NCI-H2227 (cell line): ENCODE results near the gene POLR2E.
A peak's percentile ranks its signal among the peaks of the same experiment; 100 is the strongest.

Source experiments
- DNase-seq: peaks from one replicate; lab custom pipeline; 2025; ENCODE audit not compliant: unreplicated experiment; lab: John Stamatoyannopoulos, UW

Gene POLR2E

DNA sequence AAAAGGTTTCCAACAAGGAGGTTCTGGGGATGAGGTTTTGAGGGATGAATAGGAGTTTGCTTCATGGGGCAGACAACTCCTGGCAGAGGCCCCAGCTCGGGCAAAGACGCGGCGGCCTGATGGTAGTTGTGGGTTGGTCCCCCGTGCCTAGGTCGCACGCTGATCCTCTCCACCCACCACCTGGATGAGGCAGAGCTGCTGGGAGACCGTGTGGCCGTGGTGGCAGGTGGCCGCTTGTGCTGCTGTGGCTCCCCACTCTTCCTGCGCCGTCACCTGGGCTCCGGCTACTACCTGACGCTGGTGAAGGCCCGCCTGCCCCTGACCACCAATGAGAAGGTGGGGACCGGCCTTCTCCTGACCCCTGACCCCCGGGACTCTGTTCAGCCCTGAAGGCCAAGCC, 43.4 kb downstream of the POLR2E start:
- DNase-seq, result no peak

DNA sequence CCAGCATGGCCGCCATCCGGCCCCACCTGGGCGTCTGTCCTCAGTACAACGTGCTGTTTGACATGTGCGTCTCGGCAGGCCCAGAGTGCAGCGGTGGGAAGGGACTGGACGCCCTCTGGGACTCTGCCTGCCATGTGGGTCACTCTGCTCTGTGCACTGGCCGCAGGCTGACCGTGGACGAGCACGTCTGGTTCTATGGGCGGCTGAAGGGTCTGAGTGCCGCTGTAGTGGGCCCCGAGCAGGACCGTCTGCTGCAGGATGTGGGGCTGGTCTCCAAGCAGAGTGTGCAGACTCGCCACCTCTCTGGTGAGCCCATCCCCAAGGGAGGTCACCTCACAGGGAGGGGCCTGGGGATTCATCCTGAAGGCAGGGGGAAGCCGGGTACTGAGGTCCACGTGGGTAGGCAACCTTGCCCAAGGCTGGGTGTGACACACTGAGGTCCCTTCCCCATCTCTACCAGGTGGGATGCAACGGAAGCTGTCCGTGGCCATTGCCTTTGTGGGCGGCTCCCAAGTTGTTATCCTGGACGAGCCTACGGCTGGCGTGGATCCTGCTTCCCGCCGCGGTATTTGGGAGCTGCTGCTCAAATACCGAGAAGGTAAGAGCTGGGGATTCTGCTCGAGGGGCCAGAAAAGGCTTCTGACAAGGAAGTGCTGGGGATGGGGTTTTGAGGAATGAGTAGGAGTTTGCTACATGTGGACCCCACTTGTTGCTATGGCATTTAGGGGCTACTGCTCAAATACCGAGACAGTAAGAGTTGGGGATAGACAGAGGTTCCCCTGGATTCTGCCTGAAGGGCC, 44.0 kb downstream of the POLR2E start:
- no peak for DNase-seq

DNA sequence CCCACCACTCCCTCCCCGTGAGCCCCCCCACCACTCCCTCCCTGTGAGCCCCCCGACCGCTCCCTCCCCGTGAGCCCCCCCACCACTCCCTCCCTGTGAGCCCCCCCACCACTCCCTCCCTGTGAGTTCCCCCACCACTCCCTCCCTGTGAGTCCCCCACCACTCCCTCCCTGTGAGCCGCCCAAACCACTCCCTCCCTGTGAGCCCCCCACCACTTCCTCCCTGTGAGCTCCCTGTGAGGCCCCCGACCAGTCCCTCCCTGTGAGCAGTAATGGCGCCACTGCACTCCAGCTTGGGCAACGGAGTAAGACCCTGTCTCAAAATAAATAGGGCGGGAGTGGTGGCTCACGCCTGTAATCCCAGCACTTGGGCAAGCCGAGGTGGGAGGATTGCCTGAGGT, 45.4 kb downstream of the POLR2E start:
- no peak for DNase-seq

DNA sequence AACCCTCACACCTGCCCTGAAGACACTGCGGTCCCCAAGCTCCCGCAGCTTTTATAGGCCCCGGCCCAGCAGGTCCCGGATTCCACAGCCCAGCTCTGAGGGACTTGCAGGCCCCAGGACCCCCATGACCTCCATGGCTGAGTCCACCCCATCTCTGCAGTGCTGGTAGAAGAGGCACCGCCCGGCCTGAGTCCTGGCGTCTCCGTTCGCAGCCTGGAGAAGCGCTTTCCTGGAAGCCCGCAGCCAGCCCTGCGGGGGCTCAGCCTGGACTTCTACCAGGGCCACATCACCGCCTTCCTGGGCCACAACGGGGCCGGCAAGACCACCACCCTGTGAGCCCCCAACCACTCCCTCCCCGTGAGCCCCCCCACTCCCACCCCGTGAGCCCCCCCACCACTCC, 46.1 kb downstream of the POLR2E start:
- no peak for DNase-seq

DNA sequence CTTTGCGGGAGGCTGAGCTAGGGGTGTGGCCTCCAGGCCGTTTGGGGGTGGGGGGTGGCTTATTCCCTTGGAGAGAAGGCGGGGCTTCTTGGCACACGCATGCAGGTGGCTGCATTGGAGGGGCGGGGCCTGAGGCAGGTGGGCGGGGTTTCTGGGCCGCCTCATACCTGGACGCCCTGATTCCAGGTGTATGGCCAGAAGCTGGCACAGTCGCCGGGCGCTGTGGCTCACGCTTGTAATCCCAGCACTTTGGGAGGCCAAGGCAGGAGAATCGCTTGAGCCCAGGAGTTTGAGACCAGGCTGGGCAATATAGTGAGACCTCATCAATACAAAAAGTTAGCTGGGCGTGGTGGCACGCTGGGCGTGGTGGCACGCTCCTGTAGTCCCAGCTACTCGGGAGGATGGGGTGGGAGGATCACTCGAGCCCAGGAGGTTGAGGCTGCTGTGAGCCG, 47.5 kb downstream of the POLR2E start:
- no peak for DNase-seq

DNA sequence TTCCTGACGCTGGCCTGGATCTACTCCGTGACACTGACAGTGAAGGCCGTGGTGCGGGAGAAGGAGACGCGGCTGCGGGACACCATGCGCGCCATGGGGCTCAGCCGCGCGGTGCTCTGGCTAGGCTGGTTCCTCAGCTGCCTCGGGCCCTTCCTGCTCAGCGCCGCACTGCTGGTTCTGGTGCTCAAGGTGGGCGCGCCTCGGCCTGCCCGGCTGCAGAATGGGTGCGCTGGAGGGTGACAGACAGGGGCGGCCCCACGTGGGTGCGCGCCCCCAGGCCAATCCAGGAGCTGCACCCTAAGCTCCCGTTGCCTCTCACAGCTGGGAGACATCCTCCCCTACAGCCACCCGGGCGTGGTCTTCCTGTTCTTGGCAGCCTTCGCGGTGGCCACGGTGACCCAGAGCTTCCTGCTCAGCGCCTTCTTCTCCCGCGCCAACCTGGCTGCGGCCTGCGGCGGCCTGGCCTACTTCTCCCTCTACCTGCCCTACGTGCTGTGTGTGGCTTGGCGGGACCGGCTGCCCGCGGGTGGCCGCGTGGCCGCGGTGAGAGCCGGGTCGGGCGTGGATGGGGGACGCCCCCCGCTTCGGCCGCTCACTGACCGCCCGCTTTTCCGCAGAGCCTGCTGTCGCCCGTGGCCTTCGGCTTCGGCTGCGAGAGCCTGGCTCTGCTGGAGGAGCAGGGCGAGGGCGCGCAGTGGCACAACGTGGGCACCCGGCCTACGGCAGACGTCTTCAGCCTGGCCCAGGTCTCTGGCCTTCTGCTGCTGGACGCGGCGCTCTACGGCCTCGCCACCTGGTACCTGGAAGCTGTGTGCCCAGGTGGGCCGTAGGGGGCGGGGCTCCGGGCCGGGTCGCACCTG, 48.1 kb downstream of the POLR2E start:
- no peak for DNase-seq

DNA sequence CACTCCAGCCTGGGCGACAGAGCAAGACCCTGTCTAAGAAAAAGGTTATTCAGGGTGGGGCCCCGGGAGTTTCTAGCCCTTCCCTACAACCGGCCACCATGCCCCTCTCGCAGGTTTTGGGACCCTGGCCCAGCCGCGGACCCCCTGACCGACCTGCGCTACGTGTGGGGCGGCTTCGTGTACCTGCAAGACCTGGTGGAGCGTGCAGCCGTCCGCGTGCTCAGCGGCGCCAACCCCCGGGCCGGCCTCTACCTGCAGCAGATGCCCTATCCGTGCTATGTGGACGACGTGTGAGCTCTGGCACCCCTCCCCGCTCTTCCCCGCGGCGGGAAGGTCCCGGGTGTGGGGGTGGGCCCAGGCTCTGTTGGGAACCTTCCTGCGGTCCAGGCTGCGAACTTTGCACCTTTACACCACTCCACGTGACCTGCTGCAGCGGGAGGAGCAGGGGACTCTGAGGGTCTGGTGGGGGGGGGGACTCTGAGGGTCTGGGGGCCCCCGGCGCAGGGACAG, 49.0 kb downstream of the POLR2E start:
- no peak for DNase-seq

DNA sequence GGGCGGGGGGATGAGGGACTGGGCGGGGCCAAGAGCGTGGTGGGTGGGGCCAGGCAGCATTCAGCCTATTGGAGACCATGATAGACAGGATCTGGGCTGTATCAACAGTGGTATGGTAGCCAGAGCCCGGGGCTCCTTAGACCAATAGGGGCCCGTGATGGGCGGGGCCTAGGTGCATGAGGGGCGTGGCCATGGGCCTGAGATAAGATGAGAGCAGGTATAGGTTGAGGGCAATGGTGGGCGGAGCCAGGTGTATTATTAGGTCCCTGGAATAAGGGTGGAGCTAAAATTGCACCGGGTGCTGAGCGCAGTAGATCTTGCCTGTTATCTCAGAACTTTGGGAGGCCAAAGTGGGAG, 50.0 kb downstream of the POLR2E start:
- DNase-seq, result peak; percentile 21

DNA sequence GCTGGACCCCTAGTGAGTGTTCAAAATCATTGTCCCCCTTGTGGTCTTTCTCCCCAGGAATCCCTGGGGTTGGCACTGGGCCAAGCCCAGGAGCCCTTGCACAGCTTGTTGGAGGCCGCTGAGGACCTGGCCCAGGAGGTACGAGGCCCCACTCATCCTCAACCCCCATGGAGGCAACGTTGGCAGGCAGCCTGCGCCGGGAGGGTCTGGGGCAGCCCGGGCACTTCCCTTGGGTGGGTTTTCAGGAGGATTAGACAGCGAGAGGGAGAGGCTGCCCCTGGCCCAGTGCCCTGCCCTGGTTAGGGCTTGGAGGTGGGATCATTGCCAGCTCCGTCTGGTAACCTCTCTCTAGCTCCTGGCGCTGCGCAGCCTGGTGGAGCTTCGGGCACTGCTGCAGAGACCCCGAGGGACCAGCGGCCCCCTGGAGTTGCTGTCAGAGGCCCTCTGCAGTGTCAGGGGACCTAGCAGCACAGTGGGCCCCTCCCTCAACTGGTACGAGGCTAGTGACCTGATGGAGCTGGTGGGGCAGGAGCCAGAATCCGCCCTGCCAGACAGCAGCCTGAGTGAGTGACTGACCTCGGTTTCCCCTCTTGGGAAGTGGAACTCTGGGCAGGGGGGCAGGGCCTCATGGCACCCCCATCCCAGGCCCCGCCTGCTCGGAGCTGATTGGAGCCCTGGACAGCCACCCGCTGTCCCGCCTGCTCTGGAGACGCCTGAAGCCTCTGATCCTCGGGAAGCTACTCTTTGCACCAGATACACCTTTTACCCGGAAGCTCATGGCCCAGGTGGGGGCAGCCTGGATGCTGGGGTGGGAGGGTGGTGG, 52.3 kb downstream of the POLR2E start:
- DNase-seq, result no peak

DNA sequence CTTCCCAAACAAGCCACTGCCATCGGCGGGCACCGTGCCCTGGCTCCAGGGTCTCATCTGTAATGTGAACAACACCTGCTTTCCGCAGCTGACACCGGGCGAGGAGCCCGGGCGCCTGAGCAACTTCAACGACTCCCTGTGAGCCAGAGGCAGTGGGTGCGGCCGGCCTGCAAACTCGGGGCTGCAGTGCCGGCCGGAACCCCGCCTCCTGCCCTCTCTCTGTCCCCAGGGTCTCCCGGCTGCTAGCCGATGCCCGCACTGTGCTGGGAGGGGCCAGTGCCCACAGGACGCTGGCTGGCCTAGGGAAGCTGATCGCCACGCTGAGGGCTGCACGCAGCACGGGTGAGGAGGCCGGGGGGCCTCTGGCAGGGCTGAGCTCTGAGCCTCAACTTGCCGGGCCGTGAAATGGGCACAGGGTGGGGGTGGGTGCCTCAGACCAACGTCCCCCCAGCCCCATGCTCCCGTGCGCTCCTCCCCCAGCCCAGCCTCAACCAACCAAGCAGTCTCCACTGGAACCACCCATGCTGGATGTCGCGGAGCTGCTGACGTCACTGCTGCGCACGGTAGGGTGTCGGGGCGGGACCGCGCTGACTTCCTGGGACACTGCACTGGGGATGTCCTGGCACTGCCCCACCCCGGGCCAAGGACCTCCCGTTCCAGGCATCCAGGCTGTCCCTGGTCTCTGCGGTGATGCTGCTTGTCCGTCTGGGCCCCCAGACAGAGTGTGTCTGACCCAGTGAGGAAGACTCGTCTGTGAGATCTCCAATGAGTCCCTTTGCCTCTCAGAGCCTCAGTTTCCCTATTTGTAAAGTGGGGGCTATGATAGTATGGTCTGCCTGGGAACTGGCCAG, 53.1 kb downstream of the POLR2E start:
- peak; percentile 23 for DNase-seq

DNA sequence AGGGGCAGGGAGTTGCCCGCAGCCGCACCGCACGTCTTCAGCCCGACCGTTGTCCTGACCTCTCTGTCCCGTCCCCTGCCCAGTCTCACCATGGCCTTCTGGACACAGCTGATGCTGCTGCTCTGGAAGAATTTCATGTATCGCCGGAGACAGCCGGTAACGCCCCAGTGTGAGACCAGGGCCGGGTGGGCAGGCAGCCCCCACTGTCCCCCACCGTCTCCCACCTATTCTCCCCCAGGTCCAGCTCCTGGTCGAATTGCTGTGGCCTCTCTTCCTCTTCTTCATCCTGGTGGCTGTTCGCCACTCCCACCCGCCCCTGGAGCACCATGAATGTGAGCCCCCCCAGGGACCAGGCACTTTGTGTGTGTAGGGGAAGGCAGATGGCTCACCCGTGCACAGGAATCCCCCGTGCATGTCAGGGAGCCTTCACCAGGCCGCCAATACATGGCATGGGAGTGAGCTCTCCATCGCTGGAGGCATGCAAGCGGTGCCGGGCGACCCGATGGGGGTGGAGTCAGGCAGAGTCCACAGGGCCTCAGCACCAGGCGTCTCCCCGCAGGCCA, 53.8 kb downstream of the POLR2E start:
- no peak for DNase-seq

DNA sequence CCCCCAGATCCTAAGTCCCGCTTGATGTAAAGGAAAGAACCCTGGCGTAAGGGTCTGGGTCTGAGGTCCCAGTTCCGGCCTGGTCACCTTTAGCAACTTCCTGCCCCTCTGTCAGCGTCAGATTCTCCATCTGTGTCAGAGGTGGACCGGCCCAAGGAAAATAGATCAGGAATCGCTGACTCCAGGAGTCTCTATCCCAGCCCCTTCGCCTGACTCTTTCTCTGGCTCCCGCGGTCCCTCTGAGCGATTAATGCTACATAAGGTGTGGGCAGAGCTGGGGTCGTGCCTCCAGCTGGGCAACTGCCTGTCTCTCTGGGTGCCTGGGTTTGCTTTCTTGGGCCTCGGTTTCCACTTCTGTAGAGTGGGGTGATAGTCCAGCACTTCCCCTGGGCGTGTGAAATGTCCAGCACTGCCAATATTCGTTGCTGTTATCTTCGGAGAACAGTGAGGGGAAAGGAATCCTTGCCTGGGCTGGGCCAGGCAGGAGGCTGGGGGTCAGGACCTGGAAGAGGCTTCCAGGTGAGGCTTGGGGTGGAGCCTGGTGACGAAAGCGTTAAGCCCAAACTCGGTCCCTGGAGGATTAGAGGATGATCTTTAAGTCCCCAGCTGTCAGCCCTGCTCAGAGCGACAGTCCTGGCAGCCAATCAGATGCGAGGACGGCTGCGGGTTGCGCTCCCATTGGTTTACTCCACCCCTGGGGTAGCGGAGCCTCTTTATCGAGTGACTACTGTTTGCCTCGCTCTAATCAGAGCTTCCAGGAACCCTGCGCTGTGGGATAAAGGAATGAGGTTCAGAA, 54.5 kb downstream of the POLR2E start:
- DNase-seq, result peak; percentile 88

DNA sequence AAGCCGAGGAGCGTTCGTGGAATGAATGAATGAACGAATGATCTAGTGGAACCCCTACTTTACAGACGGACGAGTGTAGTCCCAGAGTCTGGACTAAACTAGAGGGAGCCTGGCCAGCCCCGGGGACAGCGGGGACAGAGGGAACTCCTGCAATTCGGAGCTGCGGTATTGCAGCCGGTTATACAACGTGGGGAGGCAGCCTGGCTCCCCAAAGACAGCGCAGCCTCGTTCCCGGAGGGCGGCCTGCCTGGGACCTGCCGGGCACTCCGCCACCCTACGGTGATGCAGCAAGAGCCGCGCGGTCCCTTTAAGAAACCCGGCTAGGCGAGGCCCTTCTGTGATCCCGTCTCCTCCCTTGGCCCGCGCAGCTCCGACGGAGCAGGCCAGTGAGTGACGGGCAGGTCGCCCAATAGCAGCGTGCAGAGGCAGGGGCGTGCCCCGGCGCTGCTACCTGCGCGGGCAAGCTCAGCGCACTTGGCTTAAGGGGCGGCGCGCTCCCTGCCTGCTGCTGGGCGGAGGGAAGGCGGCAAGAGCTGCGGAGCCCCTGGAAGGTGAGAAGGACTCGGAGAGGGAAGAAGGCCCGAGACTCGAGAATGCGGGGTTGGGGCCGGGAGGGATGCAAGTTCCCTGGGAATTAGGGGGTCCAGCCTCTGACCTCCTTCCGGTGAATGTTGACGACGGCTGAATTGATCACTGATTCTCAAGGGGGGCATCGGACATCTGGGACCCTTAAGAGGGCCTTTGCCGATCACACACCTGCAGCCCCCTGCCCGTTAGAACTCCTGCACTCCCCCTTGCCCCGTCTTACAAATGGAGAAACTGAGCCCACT, 55.3 kb downstream of the POLR2E start, which contains the start of gene ABCA7:
ABCA7 (plus strand) TSS at position 462 of the 830 bp plus-strand sequence. CDS start 1,255 bp downstream, outside the sequence.
- DNase-seq, result peak; percentile 98

DNA sequence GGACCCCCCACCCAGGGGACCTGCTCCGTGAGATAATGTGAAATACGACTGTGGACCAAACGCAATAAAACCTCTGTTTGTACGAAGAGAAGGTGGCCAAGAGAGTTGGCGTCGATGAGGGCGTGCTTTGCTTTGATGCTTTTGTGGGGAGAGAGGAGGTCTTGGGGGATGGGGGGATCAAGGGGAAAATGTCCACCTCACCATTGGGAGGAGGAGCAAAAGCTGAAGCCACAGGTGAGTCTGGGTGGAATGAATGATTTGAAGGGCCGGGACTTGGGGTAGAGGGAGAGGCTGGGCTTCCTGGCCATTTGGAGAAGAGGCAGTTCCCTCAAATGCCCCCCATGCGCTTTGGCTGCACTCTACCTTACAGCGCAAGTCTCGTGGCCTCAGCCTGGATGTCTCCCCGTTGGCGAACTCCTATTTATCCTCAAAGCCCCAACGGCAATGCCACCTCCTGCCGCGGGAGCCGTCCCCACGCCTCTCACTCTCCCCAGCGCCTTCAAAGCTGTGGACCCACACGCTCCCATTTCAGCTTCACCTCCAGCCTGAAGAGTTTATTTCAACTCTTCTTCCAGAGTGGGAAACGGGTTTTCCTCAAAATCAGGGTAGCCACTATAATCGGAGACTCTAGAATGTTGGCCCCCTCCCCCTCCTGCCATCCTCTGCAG, 56.1 kb downstream of the POLR2E start:
- no peak for DNase-seq

DNA sequence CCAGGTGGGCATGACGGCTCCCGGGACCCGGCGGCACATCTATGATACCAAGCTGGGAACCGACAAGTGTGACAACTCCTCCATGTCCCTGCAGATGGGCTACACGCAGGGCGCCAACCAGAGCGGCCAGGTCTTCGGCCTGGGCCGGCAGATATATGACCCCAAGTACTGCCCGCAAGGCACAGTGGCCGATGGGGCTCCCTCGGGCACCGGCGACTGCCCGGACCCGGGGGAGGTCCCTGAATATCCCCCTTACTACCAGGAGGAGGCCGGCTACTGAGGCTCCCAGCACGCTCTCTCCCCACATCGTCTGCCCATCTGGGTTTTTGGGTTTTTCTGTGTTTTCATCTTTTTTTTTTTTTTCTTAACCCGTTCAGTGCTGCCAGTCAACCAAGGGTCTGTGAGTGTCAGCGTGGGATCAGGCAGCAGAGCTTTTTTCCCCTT, 57.5 kb downstream of the POLR2E start:
- no peak for DNase-seq
